GM21360 (cell line): ENCODE results near the gene PRR16.

ENCODE experiments used
- ATAC-seq: cut with Tn5 transposase; IDR thresholded peaks from one replicate; pipeline ENCODE4 v1.9.1; 2021; ENCODE audit warnings: mild to moderate bottlenecking, moderate library complexity; ENCODE audit not compliant: unreplicated experiment

The PRR16 gene

DNA sequence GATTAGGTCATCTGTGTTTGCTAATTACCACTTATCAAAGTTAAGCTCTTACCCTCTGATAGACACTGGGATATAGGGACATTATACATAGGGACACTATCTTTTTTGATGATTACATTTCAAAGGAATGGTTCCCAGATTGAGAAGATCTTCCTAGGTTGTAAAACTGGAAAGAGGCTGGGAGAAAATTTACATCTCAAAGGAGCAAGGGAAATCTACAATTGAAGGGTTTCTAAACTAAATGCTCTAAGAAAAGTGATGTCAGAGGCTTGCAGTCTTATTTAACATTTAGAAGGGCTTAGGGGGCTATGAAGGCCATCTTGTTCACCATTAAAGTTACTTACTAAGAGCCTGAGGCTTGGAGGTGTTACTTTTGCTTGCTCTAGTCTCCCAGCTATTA, 242.8 kb downstream of the PRR16 start:
- no peak for ATAC-seq

DNA sequence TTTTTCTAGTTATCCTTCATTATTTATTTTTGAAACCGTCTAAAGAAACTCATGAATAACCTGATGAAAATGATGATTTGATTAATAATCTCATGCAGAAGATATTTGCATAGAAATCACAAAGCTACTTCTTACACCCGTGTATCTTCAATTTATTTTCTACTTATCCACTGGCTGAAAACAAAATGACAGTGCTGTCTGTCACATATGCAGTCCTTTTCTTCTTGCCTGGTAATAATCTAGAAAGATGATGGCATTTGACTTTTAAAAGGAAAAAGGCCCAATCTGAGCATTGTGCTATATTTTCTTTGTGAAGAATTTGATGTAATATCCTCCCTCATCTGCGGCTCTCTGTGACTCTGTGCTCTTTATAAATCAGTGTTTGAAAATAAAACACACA, 253.3 kb downstream of the PRR16 start:
- ATAC-seq, result no peak

DNA sequence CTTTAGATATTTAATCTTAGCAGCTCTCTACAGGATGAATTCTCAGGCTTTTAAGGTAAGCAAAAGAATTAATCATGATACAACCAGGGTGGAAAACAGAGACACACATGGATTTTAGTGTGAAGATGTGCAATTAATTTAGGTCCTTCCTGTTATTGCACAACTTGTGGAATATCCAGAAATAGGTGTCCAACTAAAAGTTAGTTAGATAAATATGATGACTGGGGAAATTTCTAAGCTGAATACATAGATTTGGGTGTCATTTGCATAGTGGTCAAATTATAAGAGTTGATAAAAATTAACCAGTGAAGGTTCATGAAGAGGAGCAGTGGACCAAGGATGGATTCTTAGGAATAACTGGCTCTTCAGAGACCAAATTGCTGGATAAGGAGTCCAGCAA, 266.1 kb downstream of the PRR16 start:
- no peak for ATAC-seq

DNA sequence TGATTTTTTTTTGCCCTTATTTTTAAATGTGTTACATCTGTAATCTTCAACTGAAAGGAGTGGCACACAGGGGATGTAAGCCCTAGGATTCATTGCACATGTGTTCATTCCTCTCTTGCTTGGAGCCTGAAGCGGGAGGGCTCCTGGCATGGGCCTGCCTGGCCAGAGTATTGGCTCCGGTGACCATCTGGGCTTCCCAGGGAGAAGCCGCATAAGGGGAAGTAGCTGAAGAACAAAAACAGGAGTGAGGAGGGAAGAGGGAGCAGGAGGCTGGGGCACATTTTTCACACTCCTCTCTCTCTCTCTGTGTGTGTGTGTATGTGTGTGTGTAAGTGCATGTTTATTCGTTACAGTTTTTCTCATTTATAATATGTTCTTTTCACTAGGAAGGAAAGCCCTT, 269.9 kb downstream of the PRR16 start:
- no peak for ATAC-seq

DNA sequence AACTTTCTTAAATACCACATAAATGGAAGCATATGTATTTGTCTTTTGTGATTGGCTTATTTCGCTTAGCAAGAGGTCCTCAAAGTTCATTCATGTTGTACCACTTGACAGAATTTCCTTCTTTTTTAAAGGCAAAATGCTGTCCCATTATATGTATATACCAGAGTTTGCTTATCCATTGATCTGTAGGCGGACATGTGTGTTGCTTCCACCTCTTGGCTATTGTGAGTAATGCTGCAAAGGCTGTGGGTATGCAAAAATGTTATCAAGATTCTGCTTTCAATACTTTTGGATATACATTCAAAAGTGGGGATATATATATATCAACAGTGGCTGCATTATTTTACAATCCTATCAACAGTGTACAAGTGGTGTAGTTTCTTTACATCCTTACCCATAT, 271.0 kb downstream of the PRR16 start:
- ATAC-seq, result no peak
